HT-29 (cell line): ENCODE results near the gene PARS2. TPM values are rescaled to one million over a fixed set of nuclear protein-coding genes. Genes with fewer than 3 reads are reported as not detected.
A peak's percentile ranks its signal among the peaks of the same experiment; 100 is the strongest.

ENCODE experiments used
- DNase-seq: peaks from one replicate; pipeline ENCODE4 v3.0.0-alpha.2; 2015; ENCODE audit warnings: low spot score
- total RNA-seq: library from RNA; depleted of rRNA; stranded (reverse); fragments of >200 nt; shearing (Covaris generic); gene quantifications from 2 replicates; pipeline ENCODE4 v1.2.3, GENCODE V29; 2014; rRNA removed

The PARS2 gene
- 6.4 and 7.2 TPM in 2 replicates for total RNA-seq

- DNase-seq, result peak; percentile 99
These were observed at the start of gene PARS2 for GRCh38 chr1:54764133-54764921. Gene PARS2, minus strand, starts transcription at chr1:54764523. Its CDS starts 5,362 bp downstream, at chr1:54759161.

- DNase-seq, result no peak
These were observed 49.8 kb upstream of the PARS2 start for GRCh38 chr1:54814126-54814498.

GRCh38 chr1:54813485-54814125, 49.3 kb upstream of the PARS2 start:
- DNase-seq, result no peak

- DNase-seq, result no peak
These were observed 48.6 kb upstream of the PARS2 start for GRCh38 chr1:54812801-54813484.

GRCh38 chr1:54811739-54812655, 47.7 kb upstream of the PARS2 start:
- no peak for DNase-seq

GRCh38 chr1:54811066-54811465, 46.7 kb upstream of the PARS2 start:
- DNase-seq, result no peak

- DNase-seq, result peak; percentile 81
These were observed 46.0 kb upstream of the PARS2 start for GRCh38 chr1:54810153-54810942.

- DNase-seq, result no peak
These were observed 45.3 kb upstream of the PARS2 start for GRCh38 chr1:54809496-54810074.

GRCh38 chr1:54808443-54809207, 44.3 kb upstream of the PARS2 start:
- no peak for DNase-seq

- DNase-seq, result no peak
These were observed 43.4 kb upstream of the PARS2 start for GRCh38 chr1:54807756-54808155.

GRCh38 chr1:54806931-54807611, 42.7 kb upstream of the PARS2 start:
- no peak for DNase-seq

- no peak for DNase-seq
These were observed 41.7 kb upstream of the PARS2 start for GRCh38 chr1:54805981-54806381.

GRCh38 chr1:54805466-54805865, 41.1 kb upstream of the PARS2 start:
- DNase-seq, result no peak

GRCh38 chr1:54804471-54805132, 40.3 kb upstream of the PARS2 start:
- no peak for DNase-seq

GRCh38 chr1:54803761-54804470, 39.6 kb upstream of the PARS2 start:
- DNase-seq, result no peak

GRCh38 chr1:54800899-54801759, 36.8 kb upstream of the PARS2 start, which contains the start of gene TTC22:
Gene TTC22, minus strand, starts transcription at chr1:54801323. Its CDS starts 160 bp downstream, at chr1:54801163.
- DNase-seq, result peak; percentile 88
